HepG2 (cell line): ENCODE data around the gene LCAT. TPM values are rescaled to one million over a fixed set of nuclear protein-coding genes. Genes with fewer than 3 reads are reported as not detected.
A peak's percentile ranks its signal among the peaks of the same experiment; 100 is the strongest.

Experiments used
- AGO1 ChIP-seq: fragments of 200-400 bp; formaldehyde crosslinking; IDR thresholded peaks from 2 replicates; pipeline ENCODE4 v1.6.1; 2017; ENCODE audit warnings: mild to moderate bottlenecking, low read depth, low read length, moderate library complexity; ENCODE audit not compliant: poor library complexity, severe bottlenecking
- ARHGAP35 ChIP-seq: sonication (generic); formaldehyde crosslinking; IDR thresholded peaks from 2 replicates; pipeline ENCODE4 v1.9.0; 2022; ENCODE audit warnings: mild to moderate bottlenecking, inconsistent platforms, moderate library complexity, missing genetic modification reagents, borderline replicate concordance
- CHD4 ChIP-seq: fragments of 200-600 bp; sonication (generic); IDR thresholded peaks from 2 replicates; pipeline ENCODE4 v1.7.0; 2017; ENCODE audit warnings: mild to moderate bottlenecking, low read length, borderline replicate concordance
- GPN1 ChIP-seq: sonication (generic); formaldehyde crosslinking; IDR thresholded peaks from 2 replicates; pipeline ENCODE4 v1.5.1; 2020; ENCODE audit warnings: missing genetic modification reagents, borderline replicate concordance
- MAFF ChIP-seq: IDR thresholded peaks from 2 replicates; pipeline ENCODE4 v1.6.1; 2011; ENCODE audit warnings: low read depth, low read length, improper control_type of control experiment
- MED13 ChIP-seq: sonication (generic); formaldehyde crosslinking; IDR thresholded peaks from 2 replicates; pipeline ENCODE4 v1.5.0; 2020; ENCODE audit warnings: missing genetic modification reagents
- NCOR1 ChIP-seq: fragments of 200-600 bp; sonication (generic); IDR thresholded peaks from 2 replicates; pipeline ENCODE4 v1.7.0; 2017; ENCODE audit warnings: antibody characterized with exemption, low read length, borderline replicate concordance
- NFYB ChIP-seq: sonication (generic); formaldehyde crosslinking; IDR thresholded peaks from 2 replicates; pipeline ENCODE4 v1.4.0; 2020; ENCODE audit warnings: missing genetic modification reagents
- NR3C1 ChIP-seq: sonication (generic); formaldehyde crosslinking; IDR thresholded peaks from 2 replicates; pipeline ENCODE4 v1.4.0; 2020; ENCODE audit warnings: missing genetic modification reagents
- NRL ChIP-seq: sonication (generic); formaldehyde crosslinking; IDR thresholded peaks from 2 replicates; pipeline ENCODE4 v1.5.0; 2020; ENCODE audit warnings: missing genetic modification reagents, mild to moderate bottlenecking, moderate library complexity, borderline replicate concordance
- PRPF4 ChIP-seq: fragments of 200-400 bp; formaldehyde crosslinking; IDR thresholded peaks from 2 replicates; pipeline ENCODE4 v1.6.1; 2016; ENCODE audit warnings: low read length, low read depth; ENCODE audit not compliant: poor library complexity, severe bottlenecking
- SCMH1 ChIP-seq: sonication (generic); formaldehyde crosslinking; IDR thresholded peaks from 2 replicates; pipeline ENCODE4 v1.9.0; 2021; ENCODE audit warnings: missing genetic modification reagents, mild to moderate bottlenecking, borderline replicate concordance
- SP1 ChIP-seq, 2 experiments: fragments of 450-650 bp in 1 of 2; sonication (generic) in 1 of 2; formaldehyde crosslinking in 1 of 2; IDR thresholded peaks; 2 replicates each; pipeline versions ENCODE4 v1.4.0 to v1.6.1; 2016 to 2020; ENCODE audit warnings: missing genetic modification reagents in 1 of 2
- TARDBP ChIP-seq: sonication (generic); formaldehyde crosslinking; IDR thresholded peaks from 2 replicates; pipeline ENCODE4 v1.8.0; 2022; ENCODE audit warnings: mild to moderate bottlenecking, missing genetic modification reagents
- TP53 ChIP-seq: sonication (generic); formaldehyde crosslinking; conservative IDR thresholded peaks from 2 replicates; pipeline ENCODE4 v1.4.0; 2020; ENCODE audit warnings: missing genetic modification reagents
- ZMYM3 ChIP-seq: sonication (generic); formaldehyde crosslinking; IDR thresholded peaks from 2 replicates; pipeline ENCODE4 v1.5.1; 2020; ENCODE audit warnings: mild to moderate bottlenecking, missing genetic modification reagents
- ZNF431 ChIP-seq: sonication (generic); formaldehyde crosslinking; IDR thresholded peaks from 2 replicates; pipeline ENCODE4 v1.9.0; 2022; ENCODE audit warnings: missing genetic modification reagents, low read depth, mild to moderate bottlenecking, borderline replicate concordance
- ZNF549 ChIP-seq: sonication (generic); formaldehyde crosslinking; IDR thresholded peaks from 2 replicates; pipeline ENCODE4 v1.5.0; 2020; ENCODE audit warnings: missing genetic modification reagents
- ZNF577 ChIP-seq: sonication (generic); formaldehyde crosslinking; IDR thresholded peaks from 2 replicates; pipeline ENCODE4 v1.4.0; 2020; ENCODE audit warnings: mild to moderate bottlenecking, low read depth, missing genetic modification reagents, borderline replicate concordance
- ZNF652 ChIP-seq: IDR thresholded peaks from 2 replicates; pipeline ENCODE4 v1.6.1; 2016; ENCODE audit warnings: low read depth, borderline replicate concordance
- ZNF775 ChIP-seq: sonication (generic); formaldehyde crosslinking; IDR thresholded peaks from 2 replicates; pipeline ENCODE4 v1.4.0; 2020; ENCODE audit warnings: missing genetic modification reagents, mild to moderate bottlenecking, moderate library complexity, borderline replicate concordance
- ZNF839 ChIP-seq: sonication (generic); formaldehyde crosslinking; IDR thresholded peaks from 2 replicates; pipeline ENCODE4 v1.4.0; 2020; ENCODE audit warnings: missing genetic modification reagents, mild to moderate bottlenecking, borderline replicate concordance
- polyA plus RNA-seq, 8 experiments: library from polyadenylated mRNA; depleted of rRNA in 3 of 8; stranded (reverse) in 7 of 8; unstranded in 1 of 8; fragments of >200 nt; fragmentation: Illumina TruSeq in 4 of 8; extraction: Trizol in 4 of 8; gene quantifications; 2 replicates each; pipeline versions ENCODE4 v1.2.1 to v1.2.3, GENCODE V29; 2011 to 2016; ENCODE audit warnings: low read depth in 4 of 8, missing spikeins in 1 of 8, mixed read lengths in 1 of 8; ENCODE audit not compliant: insufficient read depth in 1 of 8
- total RNA-seq, 5 experiments: library from RNA; depleted of rRNA; stranded (reverse); fragments of >200 nt; fragmentation: Illumina TruSeq; extraction: Trizol; gene quantifications; 2 replicates each; pipeline ENCODE4 v1.2.3, GENCODE V29; 2016; ENCODE audit warnings: low read depth in 1 of 5
- TF ChIP-seq, protein P1 (sequence below): sonication (generic); formaldehyde crosslinking; IDR thresholded peaks from 2 replicates; pipeline ENCODE4 v1.5.0; 2020; ENCODE audit warnings: mild to moderate bottlenecking, missing genetic modification reagents, moderate library complexity
- TF ChIP-seq, protein P2 (sequence below): fragments of 450-650 bp; IDR thresholded peaks from 2 replicates; pipeline ENCODE4 v1.6.1; 2017; ENCODE audit warnings: mild to moderate bottlenecking
- TF ChIP-seq, protein P3 (sequence below): sonication (generic); formaldehyde crosslinking; IDR thresholded peaks from 2 replicates; pipeline ENCODE4 v1.5.1; 2020; ENCODE audit warnings: mild to moderate bottlenecking, missing genetic modification reagents, borderline replicate concordance

Gene LCAT
- total and polyA plus RNA-seq, 2 of the 13 experiments (the other 11 are each of a cell fraction or from before 2014, with no cell fraction given) = 36.1 to 38.9 TPM

DNA sequence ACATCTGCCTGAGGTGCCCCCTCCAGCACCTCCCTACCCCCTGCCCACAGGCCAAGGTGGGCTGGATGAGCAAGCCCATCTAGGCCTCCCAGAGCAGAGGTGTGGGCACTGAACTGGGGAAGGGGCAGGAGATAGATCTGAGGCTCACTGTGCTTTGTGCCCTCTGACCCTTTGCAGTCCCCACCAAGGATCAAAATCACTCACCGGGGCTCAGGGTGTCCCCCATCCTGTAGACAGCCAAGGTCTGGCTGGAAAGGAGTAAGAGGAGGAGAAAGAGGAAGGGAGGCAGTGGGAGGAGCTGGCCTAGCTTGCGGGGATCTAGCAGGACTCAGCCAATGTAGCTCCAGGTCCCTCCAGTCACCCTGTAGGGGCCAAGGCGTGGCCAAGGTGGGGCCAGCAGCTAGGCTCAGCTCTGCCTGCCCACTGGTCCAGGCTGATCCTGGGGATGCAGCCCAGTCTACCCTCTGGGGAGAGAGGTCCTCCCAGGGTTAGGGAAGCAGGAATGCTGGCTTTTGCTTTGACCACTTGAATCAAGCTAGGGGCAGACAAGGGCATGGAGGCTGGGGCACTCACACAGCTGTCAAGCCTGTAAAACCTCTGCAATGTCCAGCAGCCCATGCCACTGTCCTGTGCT lies 22.7 kb upstream of the LCAT start (continued):
- TF ChIP-seq ZNF839 (CRISPR knock-in tag) (no peak), ZNF577 (CRISPR knock-in tag) (no peak), TARDBP (0 out of 2 replicates have a peak, but pooled peaks have one; percentile 16), ARHGAP35 (CRISPR knock-in tag) (0 out of 2 replicates have a peak, but pooled peaks have one; percentile 24), TP53 (no peak), ZMYM3 (CRISPR knock-in tag) (no peak), NRL (no peak), NR3C1 (CRISPR knock-in tag) (no peak), ZNF775 (no peak), MED13 (CRISPR knock-in tag) (no peak), NFYB (CRISPR knock-in tag) (no peak), CHD4 (no peak), ZNF549 (CRISPR knock-in tag) (no peak), PRPF4 (no peak), ZNF652 (CRISPR knock-in tag) (no peak), ZNF431 (CRISPR knock-in tag) (no peak), NCOR1 (no peak), SCMH1 (CRISPR knock-in tag) (no peak), SP1 (IDR thresholded peaks at IDR 0.05) (no peak), SP1 (CRISPR knock-in tag; IDR thresholded peaks at IDR 0.05) (no peak; the same call in 1 of the 2 replicates), MAFF (no peak), GPN1 (no peak), AGO1 (no peak)
- TF ChIP-seq, protein P1, sequence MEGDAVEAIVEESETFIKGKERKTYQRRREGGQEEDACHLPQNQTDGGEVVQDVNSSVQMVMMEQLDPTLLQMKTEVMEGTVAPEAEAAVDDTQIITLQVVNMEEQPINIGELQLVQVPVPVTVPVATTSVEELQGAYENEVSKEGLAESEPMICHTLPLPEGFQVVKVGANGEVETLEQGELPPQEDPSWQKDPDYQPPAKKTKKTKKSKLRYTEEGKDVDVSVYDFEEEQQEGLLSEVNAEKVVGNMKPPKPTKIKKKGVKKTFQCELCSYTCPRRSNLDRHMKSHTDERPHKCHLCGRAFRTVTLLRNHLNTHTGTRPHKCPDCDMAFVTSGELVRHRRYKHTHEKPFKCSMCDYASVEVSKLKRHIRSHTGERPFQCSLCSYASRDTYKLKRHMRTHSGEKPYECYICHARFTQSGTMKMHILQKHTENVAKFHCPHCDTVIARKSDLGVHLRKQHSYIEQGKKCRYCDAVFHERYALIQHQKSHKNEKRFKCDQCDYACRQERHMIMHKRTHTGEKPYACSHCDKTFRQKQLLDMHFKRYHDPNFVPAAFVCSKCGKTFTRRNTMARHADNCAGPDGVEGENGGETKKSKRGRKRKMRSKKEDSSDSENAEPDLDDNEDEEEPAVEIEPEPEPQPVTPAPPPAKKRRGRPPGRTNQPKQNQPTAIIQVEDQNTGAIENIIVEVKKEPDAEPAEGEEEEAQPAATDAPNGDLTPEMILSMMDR (CRISPR knock-in tag) = no peak
- TF ChIP-seq, protein P2, sequence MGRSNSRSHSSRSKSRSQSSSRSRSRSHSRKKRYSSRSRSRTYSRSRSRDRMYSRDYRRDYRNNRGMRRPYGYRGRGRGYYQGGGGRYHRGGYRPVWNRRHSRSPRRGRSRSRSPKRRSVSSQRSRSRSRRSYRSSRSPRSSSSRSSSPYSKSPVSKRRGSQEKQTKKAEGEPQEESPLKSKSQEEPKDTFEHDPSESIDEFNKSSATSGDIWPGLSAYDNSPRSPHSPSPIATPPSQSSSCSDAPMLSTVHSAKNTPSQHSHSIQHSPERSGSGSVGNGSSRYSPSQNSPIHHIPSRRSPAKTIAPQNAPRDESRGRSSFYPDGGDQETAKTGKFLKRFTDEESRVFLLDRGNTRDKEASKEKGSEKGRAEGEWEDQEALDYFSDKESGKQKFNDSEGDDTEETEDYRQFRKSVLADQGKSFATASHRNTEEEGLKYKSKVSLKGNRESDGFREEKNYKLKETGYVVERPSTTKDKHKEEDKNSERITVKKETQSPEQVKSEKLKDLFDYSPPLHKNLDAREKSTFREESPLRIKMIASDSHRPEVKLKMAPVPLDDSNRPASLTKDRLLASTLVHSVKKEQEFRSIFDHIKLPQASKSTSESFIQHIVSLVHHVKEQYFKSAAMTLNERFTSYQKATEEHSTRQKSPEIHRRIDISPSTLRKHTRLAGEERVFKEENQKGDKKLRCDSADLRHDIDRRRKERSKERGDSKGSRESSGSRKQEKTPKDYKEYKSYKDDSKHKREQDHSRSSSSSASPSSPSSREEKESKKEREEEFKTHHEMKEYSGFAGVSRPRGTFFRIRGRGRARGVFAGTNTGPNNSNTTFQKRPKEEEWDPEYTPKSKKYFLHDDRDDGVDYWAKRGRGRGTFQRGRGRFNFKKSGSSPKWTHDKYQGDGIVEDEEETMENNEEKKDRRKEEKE = no peak
- TF ChIP-seq, protein P3, sequence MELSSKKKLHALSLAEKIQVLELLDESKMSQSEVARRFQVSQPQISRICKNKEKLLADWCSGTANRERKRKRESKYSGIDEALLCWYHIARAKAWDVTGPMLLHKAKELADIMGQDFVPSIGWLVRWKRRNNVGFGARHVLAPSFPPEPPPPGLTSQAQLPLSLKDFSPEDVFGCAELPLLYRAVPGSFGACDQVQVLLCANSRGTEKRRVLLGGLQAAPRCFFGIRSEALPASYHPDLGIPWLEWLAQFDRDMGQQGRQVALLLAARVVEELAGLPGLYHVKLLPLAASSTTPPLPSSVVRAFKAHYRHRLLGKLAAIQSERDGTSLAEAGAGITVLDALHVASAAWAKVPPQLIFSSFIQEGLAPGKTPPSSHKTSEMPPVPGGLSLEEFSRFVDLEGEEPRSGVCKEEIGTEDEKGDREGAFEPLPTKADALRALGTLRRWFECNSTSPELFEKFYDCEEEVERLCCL (CRISPR knock-in tag) = peak; percentile 67; the same call in 1 of the 2 replicates
